Keratinocyte (primary cell): ENCODE measurements around the gene CHAF1A.

Experiments used
- CTCF ChIP-seq, 3 experiments: IDR thresholded peaks in 1 of 3; conservative IDR thresholded peaks in 1 of 3; optimal IDR thresholded peaks in 1 of 3; 2 replicates in 2 of 3; 3 replicates in 1 of 3; pipeline versions ENCODE3 to v1.5.1; 2011; ENCODE audit warnings: low read length in 3 of 3, mild to moderate bottlenecking in 3 of 3, moderate library complexity in 2 of 3, control low read depth in 1 of 3, inconsistent platforms in 1 of 3; ENCODE audit not compliant: insufficient read depth in 2 of 3; ENCODE audit errors: extremely low read depth in 1 of 3
- EZH2 ChIP-seq: IDR thresholded peaks from one replicate; pipeline ENCODE4 v1.6.1; 2012; ENCODE audit warnings: inconsistent platforms, mild to moderate bottlenecking, low read length, moderate library complexity

GRCh38 chr19:4430760-4431159, 28.3 kb downstream of the CHAF1A start:
- TF ChIP-seq CTCF (optimal IDR thresholded peaks at IDR 0.05 in 1 of 3, IDR thresholded peaks at IDR 0.05 in 1 of 3, conservative IDR thresholded peaks at IDR 0.05 in 1 of 3; ENCODE audit: extremely low read depth in 1 of 3, insufficient read depth in 2 of 3, low read length in 3 of 3) (no peak), EZH2 (no peak)
